ENCODE measurements around the gene ACSS3. TPM values are rescaled to one million over a fixed set of nuclear protein-coding genes. Genes with fewer than 3 reads are reported as not detected.

The ACSS3 gene
- total RNA-seq, 4 donors from 2014 or later = 5.8 to 12.1 (median 6.9) TPM

DNA sequence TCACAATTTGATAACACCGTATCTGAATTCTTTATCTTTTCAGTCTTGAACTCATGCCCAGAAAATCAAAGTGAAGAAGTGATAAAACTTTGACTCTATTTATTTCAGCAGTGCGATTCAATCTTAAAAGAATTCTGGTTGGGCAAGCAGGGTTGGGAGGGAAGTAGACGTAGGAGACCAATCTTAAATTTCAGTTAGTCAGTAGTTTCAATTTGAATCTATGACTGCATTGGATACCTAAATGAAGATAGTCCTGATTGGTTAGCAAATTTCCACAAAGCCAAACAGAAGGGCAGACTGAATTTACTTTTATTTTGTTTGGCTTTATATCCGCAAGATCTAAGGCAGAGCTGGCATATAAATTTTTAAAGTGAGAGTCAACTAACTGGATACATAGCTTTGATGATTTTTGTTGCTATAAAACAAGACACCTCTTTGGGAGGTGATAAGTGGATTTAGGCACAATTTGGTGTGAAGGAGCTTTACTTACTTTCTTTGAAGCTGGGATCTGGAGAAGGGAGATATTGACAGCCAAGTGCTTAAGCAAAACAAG, 2.6 kb downstream of the ACSS3 start:
- no peak overlapping the region for H3K27ac ChIP-seq (replicated peaks in 1 of 4)
- TF ChIP-seq, protein P1, sequence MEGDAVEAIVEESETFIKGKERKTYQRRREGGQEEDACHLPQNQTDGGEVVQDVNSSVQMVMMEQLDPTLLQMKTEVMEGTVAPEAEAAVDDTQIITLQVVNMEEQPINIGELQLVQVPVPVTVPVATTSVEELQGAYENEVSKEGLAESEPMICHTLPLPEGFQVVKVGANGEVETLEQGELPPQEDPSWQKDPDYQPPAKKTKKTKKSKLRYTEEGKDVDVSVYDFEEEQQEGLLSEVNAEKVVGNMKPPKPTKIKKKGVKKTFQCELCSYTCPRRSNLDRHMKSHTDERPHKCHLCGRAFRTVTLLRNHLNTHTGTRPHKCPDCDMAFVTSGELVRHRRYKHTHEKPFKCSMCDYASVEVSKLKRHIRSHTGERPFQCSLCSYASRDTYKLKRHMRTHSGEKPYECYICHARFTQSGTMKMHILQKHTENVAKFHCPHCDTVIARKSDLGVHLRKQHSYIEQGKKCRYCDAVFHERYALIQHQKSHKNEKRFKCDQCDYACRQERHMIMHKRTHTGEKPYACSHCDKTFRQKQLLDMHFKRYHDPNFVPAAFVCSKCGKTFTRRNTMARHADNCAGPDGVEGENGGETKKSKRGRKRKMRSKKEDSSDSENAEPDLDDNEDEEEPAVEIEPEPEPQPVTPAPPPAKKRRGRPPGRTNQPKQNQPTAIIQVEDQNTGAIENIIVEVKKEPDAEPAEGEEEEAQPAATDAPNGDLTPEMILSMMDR (IDR thresholded peaks at IDR 0.05) = no peak
- no peak for TF ChIP-seq POLR2A (IDR thresholded peaks at IDR 0.05; ENCODE audit: low read depth)
- TF ChIP-seq EP300 (IDR thresholded peaks at IDR 0.05) = no peak
- TF ChIP-seq POLR2AphosphoS5 (IDR thresholded peaks at IDR 0.05) = no peak
- peaks cover 0 to 14% (median 5%) of the 10 kb centered on the region in 4 donors for H3K27me3 ChIP-seq
- DNase-seq (ENCODE audit: extremely low spot score) = no peak
- intact Hi-C loops (cut with DNase I) = no loop called here
- 46% methylated on average over 4 of the region's 4 CpGs for WGBS
- no peaks in the 10 kb centered on the region for H3K36me3 ChIP-seq
- H3K4me3 ChIP-seq = no peak overlapping the region
- peaks cover 11 to 15% (median 14%) of the 10 kb centered on the region in 4 donors for H3K4me1 ChIP-seq
- H3K9me3 ChIP-seq = no peaks in the 10 kb centered on the region

DNA sequence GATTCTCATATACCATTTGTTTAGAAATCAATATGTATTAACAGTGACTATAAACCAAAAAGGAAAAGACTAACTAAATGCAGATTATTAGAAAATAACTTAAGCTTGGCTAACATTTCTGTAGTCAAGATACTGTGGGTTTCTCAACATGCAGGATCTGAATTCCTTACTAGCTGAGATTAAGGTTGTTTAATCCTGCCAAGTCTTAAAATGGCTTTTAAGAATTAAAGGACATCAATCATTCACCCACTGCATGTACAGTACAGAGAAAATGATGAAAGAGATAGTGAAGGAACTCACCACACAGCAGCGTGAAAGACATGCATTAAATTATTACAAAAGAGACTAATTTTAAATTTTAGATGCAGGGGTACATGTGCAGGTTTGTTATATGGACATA, 3.8 kb downstream of the ACSS3 start:
- WGBS = 91% methylated on average over 1 of the region's 1 CpG
- intact Hi-C loops (cut with DNase I) = no loop called here
- H3K27ac ChIP-seq (replicated peaks in 1 of 4) = no peak overlapping the region

DNA sequence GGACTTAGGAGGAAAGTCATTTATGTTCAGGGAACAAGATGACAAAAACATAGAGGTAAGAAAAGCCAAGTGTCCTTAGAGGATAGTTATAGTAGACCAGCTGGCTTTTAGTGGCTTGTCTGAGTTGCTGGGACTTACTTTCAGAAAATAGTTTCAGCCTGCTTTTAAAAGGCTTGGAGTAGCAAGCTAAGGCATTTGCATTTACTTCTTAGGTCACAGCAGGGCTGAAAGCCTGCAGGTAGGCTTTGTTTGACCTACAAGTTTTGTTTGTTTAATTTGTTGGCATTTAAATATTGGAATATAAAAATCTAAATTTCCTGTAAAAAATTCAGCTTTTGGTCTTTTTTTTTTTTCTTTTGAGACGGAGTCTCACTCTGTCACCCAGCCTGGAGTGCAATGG, 5.1 kb downstream of the ACSS3 start:
- no peaks in the 10 kb centered on the region for H3K36me3 ChIP-seq
- intact Hi-C loops (cut with DNase I) = no loop called here
- 90% methylated on average over 1 of the region's 1 CpG for WGBS
- H3K4me1 ChIP-seq = peaks cover 2 to 15% (median 6%) of the 10 kb centered on the region in 4 donors
- TF ChIP-seq, protein P1 (IDR thresholded peaks at IDR 0.05) = no peak
- TF ChIP-seq POLR2A (IDR thresholded peaks at IDR 0.05; ENCODE audit: low read depth) (no peak), POLR2AphosphoS5 (IDR thresholded peaks at IDR 0.05) (no peak), EP300 (IDR thresholded peaks at IDR 0.05) (no peak)
- no peaks in the 10 kb centered on the region for H3K9me3 ChIP-seq
- no peak for DNase-seq (ENCODE audit: extremely low spot score)
- no peak overlapping the region for H3K27ac ChIP-seq (replicated peaks in 1 of 4)
- no peak overlapping the region for H3K4me3 ChIP-seq
- peaks cover 0 to 5% (median 1%) of the 10 kb centered on the region in 4 donors for H3K27me3 ChIP-seq

More for the DNA sequence above, 3.8 kb downstream of the ACSS3 start:
- TF ChIP-seq POLR2AphosphoS5 (IDR thresholded peaks at IDR 0.05) (no peak), EP300 (IDR thresholded peaks at IDR 0.05) (no peak), POLR2A (IDR thresholded peaks at IDR 0.05; ENCODE audit: low read depth) (no peak)
- TF ChIP-seq, protein P1 (IDR thresholded peaks at IDR 0.05) = no peak
- H3K4me1 ChIP-seq = peaks cover 11 to 18% (median 14%) of the 10 kb centered on the region in 4 donors
- no peak for DNase-seq (ENCODE audit: extremely low spot score)
- H3K9me3 ChIP-seq = no peaks in the 10 kb centered on the region
- H3K36me3 ChIP-seq = no peaks in the 10 kb centered on the region
- no peak overlapping the region for H3K4me3 ChIP-seq
- peaks cover 0 to 14% (median 5%) of the 10 kb centered on the region in 4 donors for H3K27me3 ChIP-seq

DNA sequence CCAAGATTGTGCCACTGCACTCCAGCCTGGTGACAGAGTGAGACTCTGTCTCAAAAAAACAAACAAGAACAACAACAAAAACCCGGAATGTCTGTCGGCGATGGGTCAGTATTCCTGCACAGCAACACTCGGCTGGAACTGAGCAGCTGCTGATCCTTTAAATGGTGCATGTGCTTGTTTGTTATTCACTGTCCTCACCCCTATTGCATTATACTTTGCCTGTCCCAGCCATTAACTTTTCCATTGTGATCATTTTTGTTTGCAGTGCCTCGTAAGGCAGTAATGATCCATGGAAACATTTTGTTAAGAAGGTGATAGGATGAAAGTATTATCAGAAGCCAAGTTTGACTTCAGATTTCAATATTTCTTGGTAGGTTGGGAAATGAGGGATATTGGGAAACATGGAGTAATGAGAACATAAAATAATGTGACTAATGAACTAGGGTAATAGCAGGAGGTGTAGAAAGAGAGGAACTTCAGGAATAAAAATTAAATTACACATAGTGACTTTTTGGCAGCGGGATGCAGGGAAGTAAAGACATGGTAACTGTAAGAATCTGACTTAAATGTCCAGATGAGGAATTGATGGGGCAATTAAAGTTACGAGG, 6.1 kb downstream of the ACSS3 start:
- no peak overlapping the region for H3K4me3 ChIP-seq
- no peaks in the 10 kb centered on the region for H3K27me3 ChIP-seq
- WGBS = 80% methylated on average over 7 of the region's 7 CpGs
- no peak for TF ChIP-seq EP300 (IDR thresholded peaks at IDR 0.05)
- H3K36me3 ChIP-seq = no peaks in the 10 kb centered on the region
- intact Hi-C loops (cut with DNase I) = no loop called here
- no peak for DNase-seq (ENCODE audit: extremely low spot score)
- no peak overlapping the region for H3K27ac ChIP-seq (replicated peaks in 1 of 4)
- H3K4me1 ChIP-seq = peaks cover 0 to 15% (median 2%) of the 10 kb centered on the region in 4 donors
- H3K9me3 ChIP-seq = no peaks in the 10 kb centered on the region

DNA sequence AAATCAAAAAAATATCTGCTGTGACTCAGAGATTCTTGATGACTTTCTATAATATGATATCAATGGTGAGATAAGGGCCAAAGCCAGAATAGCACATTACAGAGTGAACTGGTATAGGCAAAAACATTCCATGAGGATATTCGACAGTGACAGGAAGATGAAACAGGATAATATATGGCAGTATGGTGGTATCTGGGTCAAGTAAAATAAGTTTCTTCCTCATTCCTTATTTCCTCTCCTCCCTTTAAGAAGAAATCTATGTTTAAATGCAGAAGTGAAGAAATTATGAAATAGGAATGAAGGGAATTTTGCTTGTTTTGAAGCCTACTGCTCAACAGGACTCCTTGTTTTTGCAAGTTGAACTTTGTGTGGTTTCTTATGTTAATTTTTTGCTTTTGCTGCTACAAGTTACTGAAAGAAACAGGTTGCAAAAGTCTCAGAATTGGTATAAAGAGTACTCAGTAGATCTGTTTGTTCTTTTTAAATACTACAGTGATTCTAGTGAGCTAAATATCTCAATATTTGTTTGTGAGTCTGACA, 7.0 kb downstream of the ACSS3 start:
- Histone ChIP-seq H3K36me3 (no peaks in the 10 kb centered on the region), H3K4me3 (no peak overlapping the region), H3K4me1 (peaks cover 0 to 15% (median 2%) of the 10 kb centered on the region in 4 donors), H3K9me3 (no peaks in the 10 kb centered on the region), H3K27me3 (no peaks in the 10 kb centered on the region), H3K27ac (replicated peaks in 1 of 4) (no peak overlapping the region)
- TF ChIP-seq POLR2AphosphoS5 (IDR thresholded peaks at IDR 0.05) = no peak
- TF ChIP-seq, protein P1 (IDR thresholded peaks at IDR 0.05) = no peak
- TF ChIP-seq EP300 (IDR thresholded peaks at IDR 0.05) = no peak
- TF ChIP-seq POLR2A (IDR thresholded peaks at IDR 0.05; ENCODE audit: low read depth) = no peak
- 59% methylated on average over 1 of the region's 1 CpG for WGBS
- intact Hi-C loops (cut with DNase I) = no loop called here
- no peak for DNase-seq (ENCODE audit: extremely low spot score)
